D341Med (cell line): ENCODE data around the gene KRTAP10-12.

Source experiments
- DNase-seq: peaks from one replicate; pipeline ENCODE4 v3.0.0; 2012; ENCODE audit warnings: low spot score

Gene KRTAP10-12

DNA sequence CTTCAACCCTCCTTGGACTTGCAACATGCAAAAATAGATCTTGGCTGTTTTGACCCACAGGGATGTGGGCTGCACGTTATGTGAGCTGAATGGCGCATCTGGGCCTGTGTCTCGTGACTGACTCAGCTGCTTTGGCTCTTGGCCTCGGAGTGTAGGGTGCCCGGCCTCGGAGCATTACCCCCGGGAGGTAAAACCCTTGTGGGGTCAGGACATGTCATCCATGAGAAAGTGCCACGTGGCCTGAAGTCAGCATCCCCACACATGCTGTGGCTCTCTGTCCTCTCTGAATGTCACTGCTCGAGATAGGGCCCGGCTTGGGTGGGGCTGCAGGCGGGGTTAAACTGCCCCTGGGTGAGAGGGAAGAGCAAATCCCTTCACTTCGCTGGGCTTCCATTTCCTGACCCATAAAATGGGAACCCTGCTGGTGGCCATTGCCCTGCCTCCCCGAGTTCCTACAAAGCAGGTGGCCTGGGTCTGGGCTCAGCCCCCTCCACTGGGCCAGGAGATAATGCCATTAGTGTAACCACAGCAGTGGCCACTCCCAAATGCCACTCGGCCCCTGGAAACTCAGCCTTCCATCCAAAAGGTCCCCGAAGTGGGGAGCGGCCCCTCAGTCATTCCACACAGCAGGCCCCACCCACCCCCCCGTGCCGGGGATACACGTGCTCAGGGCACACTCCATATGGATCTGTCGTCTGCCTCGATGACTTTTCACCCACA lies 37.2 kb downstream of the KRTAP10-12 start:
- DNase-seq = peak; percentile 15

- peak; percentile 14 for DNase-seq
These were observed 37.9 kb downstream of the KRTAP10-12 start for GRCh38 chr21:44734841-44735240.

DNA sequence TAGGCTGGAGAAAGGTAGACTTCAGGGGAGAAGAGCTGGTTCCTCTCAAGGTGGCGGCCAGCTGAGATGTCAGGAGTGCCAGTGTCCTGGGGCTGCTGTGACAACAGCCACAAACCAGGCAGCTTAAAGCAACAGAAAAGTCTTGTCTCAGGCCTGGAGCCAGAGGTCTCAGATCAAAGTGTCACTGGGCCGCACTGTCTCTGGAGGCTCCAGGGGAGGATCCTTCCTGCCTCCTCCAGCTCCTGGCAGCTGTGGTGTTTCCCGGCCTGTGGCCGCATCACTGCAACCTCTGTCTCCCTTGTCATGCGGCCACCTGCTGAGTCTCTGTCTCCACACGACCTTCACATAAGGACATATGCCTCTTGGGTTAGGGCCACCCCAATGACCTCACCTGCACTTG lies 38.8 kb downstream of the KRTAP10-12 start:
- no peak for DNase-seq

GRCh38 chr21:44736291-44737004 lies 39.5 kb downstream of the KRTAP10-12 start:
- peak; percentile 18 for DNase-seq

GRCh38 chr21:44737706-44738354 lies 40.9 kb downstream of the KRTAP10-12 start:
- DNase-seq = no peak

DNA sequence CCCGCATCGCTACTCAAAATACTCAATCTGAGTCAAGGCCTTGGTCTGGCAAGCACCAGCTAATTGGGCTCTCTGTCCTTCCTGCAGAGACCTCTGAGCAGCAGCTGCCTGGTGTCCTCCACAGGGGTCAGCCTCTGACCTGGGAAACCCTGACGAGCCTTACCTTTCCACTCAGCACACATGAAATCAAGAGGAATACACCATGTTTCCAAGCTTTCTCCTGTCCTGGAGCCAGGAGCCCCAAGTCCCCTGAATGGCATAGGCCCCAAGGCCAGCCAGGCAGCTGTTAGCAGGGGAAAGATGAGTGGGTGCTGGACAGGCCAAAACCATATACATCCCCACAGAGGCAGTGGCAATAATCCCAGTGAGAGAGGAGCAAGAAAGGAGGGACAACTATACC lies 41.6 kb downstream of the KRTAP10-12 start:
- DNase-seq = no peak

DNA sequence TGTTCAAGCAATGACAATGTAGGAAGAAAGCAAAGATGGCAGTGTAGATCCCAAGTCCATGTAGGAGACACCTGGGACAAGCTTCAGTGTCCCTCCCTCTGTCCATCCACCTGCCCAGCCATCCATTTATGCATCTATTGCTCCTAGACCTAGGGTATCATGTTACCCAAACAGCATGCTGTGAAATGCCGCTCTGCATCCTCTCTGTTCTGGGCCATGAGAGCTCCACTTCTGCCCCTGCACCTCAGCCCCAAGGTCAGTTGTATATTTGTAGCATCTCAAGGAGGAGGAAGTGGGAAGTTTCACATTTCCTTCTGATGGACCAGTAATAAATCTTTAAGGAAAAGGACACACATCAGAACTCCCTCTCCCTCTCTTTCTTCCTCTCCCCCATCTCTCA lies 42.3 kb downstream of the KRTAP10-12 start:
- no peak for DNase-seq

- peak; percentile 18 for DNase-seq
These were observed 43.8 kb downstream of the KRTAP10-12 start for GRCh38 chr21:44740742-44741141.

DNA sequence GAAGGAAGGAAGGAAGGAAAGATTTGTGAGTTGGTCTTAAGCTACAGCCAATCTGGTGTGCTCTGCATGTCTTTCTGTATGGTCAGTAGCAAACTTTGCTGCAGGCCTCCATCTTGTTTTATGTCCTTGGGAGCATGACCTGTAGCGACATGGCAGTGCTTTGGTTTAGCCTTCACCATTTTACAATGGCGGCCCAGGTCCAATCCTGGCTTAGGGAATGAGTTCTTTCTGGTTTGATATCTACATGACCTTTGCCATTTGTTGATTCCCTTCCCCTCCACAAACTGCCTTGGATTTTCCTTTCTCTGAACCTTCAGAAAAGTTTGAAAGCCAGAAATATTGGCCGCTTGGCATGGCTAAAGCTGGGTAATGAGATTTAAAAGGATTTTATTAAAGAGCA lies 44.9 kb downstream of the KRTAP10-12 start:
- no peak for DNase-seq

DNA sequence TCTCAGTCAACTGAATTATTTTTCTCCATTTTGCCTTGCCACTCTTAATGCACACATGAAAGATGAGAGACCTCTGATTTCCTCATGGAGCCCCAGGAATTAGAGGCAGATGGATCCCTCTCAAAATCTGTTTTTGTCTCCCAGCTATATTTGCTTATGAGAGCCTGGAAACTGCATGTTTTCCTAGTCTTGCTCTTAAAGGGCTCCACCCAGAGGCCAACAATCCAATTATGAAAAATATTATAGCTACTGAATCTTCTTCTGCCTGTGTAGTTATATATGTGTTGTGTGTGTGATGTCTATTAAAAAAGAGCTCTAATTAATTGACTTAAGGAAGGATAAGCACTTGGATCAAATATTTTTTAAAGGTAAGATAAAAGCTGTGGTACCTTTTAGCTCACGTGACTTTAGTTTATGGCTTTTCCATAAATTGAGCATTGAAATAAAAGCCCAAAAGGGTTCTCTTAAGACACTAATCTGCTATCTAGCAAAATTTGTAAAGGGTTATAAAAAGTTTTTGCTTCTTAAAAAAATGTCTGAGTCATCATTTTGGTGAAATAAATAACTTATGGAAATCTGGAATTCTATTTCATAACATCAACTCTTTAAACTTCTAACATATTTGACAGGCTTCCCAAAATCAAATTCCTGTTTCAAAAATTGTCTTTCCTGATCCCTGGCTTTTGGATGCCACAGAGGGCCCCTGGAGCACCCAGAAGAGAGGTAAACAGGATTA lies 45.6 kb downstream of the KRTAP10-12 start:
- DNase-seq = peak; percentile 46
